Suppressor macrophage (primary cell): ENCODE measurements around the gene RNF123.

Experiments
- DNase-seq, 4 experiments: peaks; one replicate each; pipeline ENCODE4 v3.0.0-alpha.2; 2020 to 2022

The RNF123 gene

GRCh38 chr3:49754536-49754935 is 65.2 kb downstream of the RNF123 start:
- DNase-seq, result no peak

- no peak for DNase-seq
These were observed 66.7 kb downstream of the RNF123 start for GRCh38 chr3:49756036-49756435.

- DNase-seq, result no peak
These were observed 67.8 kb downstream of the RNF123 start for GRCh38 chr3:49757197-49757596.

DNA sequence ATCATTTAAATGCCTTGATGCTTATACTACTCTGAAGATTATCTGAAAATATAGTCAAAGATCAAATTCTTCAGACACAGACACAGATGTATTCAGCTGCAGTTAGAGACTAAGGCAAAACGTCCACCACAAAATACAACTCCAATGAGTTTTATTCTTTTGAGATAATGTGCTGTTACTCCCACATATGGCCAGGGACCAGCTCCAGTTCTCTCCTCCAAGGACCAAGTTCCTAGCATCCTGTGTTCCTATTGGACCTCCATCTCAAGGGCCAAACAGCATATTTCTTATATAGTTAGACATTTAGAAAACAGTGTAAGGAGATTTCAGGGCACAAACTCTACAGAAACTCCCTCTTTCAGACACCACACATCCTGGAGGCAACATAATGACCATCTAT is 69.9 kb downstream of the RNF123 start:
- no peak for DNase-seq

DNA sequence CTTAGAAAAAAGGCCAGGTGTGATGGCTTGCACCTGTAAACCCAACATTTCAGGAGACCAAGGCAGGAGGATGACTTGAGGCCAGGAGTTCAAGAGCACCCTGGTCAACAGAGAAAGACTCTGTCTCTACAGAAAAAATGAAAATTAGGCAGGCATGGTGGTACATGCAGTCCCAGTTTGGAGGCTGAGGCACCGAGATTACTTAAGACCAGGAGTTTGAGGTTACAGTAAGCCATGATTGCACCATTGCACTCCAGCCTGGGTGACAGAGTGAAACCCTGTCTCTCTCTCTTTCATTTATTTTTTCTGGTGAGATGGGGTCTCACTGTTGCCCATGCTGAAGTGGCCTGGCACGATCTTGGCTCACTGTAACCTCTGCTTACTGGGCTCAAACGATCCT is 72.3 kb downstream of the RNF123 start:
- DNase-seq, result no peak

DNA sequence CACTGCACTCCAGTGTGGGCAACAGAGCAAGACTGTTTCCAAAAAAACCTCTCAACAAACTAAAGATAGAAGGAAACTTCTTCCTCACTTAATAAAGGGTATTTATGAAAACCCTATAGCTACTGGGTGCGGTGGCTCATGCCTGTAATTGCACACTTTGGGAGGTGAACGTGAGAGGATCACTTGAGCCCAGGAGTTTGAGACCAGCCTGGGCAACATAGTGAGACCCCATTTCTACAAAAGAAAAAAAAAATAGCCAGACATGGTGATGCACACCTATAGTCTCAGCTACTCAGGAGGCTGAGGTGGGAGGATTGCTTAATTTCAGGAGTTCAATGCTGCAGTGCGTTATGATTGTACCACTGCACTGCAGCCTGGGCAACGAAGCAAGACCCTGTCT is 74.6 kb downstream of the RNF123 start:
- DNase-seq, result no peak

DNA sequence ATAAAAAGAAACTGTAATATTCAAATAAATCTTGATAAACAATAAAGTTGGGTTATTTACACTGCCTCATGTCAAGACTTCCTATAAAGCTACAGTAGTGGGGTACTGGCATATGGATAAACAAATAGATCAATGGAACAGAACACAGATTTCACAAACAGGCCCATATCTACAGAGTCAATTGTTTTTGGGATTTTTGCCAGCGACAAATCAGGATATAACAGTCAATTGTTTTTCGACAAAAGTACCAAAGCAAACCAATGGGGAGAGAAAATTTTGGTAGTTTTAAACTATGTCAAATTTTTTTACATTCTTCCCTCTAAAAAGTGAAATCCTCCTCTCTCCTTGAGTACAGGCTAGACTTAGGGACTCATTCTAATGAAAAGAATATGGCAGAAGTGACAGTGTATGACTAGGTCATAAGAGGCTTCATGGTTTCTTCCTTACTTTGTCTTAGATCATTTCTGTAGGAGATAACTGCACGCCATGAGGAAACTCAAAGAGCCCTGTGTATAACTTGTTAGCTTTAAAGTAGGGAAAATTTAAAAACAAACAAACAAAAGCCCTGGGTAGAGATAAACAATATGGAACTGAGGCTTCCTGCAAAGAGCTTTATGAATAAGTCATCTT is 80.0 kb downstream of the RNF123 start:
- DNase-seq, result no peak

GRCh38 chr3:49769926-49770325 is 80.6 kb downstream of the RNF123 start:
- DNase-seq, result no peak
